HCT116 (cell line): ENCODE results near the gene TAF4. TPM values are rescaled to one million over a fixed set of nuclear protein-coding genes. Genes with fewer than 3 reads are reported as not detected.

Source experiments
- ATAC-seq: fragments of 200-7000 bp; cut with Tn5 transposase; 2 replicates; pipeline ENCODE4 v1.9.1; 2020; ENCODE audit warnings: mild to moderate bottlenecking, moderate library complexity
- BruUV-seq: library from RNA; stranded (reverse); fragments of 400-500 nt; replicated peaks from 2 replicates; lab custom pipeline; 2021; lab: Mats Ljungman, UMichigan
- CTCF ChIA-PET: fragments of 300-600 bp; sonication (Branson Sonifier 250); formaldehyde crosslinking; loops from one replicate; lab custom pipeline; 2021; ENCODE audit warnings: antibody characterized with exemption; lab: Charles Lee
- POLR2A ChIA-PET: fragments of 300-600, 350-600 bp; sonication (Branson Sonifier 250); formaldehyde crosslinking; loops from one replicate; lab custom pipeline; 2021; ENCODE audit warnings: antibody characterized with exemption; lab: Charles Lee
- RAD21 ChIA-PET, 2 experiments: fragments of 300-600 bp; sonication (Branson Sonifier 250); formaldehyde crosslinking; loops; one replicate each; lab custom pipeline; 2023; ENCODE audit warnings: low total read pairs in 2 of 2; ENCODE audit not compliant: uncharacterized antibody in 2 of 2, unreplicated experiment in 2 of 2, low non-redundant PET in 1 of 2; lab: Charles Lee
- DNase-seq: peaks from one replicate; pipeline ENCODE4 v3.0.0-alpha.2; 2010; ENCODE audit warnings: low read depth, low spot score
- H2AFZ ChIP-seq: fragments of 200-600 bp; shearing (Covaris generic), sonication (generic); 2 replicates; pipeline ENCODE4 v1.6.1; 2017; ENCODE audit warnings: low read depth, mixed run types, mixed read lengths, antibody characterized with exemption, low read length; ENCODE audit not compliant: poor library complexity, severe bottlenecking
- H3K27ac ChIP-seq: 2 replicates; pipeline ENCODE4 v1.5.1; 2012; ENCODE audit warnings: low read depth, low read length
- H3K27me3 ChIP-seq: fragments of 200-600 bp; sonication (generic); 2 replicates; pipeline ENCODE4 v1.6.1; 2016; ENCODE audit warnings: mixed run types, low read length, mixed read lengths; ENCODE audit not compliant: insufficient read depth
- H3K36me3 ChIP-seq, 2 experiments: fragments of 200-500 bp in 1 of 2; fragments of 200-600 bp in 1 of 2; sonication (Bioruptor generic) in 1 of 2; sonication (generic) in 1 of 2; 2 replicates each; pipeline versions ENCODE4 v1.5.1 to v1.6.1; 2014 to 2016; ENCODE audit warnings: low read length in 2 of 2, inconsistent platforms in 1 of 2, mixed read lengths in 1 of 2, mixed run types in 1 of 2; ENCODE audit not compliant: insufficient read depth in 2 of 2, control insufficient read depth in 1 of 2
- H3K4me1 ChIP-seq, 2 experiments: fragments of 200-600 bp in 1 of 2; sonication (generic) in 1 of 2; 2 replicates each; pipeline versions ENCODE4 v1.5.1 to v1.6.1; 2012 to 2017; ENCODE audit warnings: low read length in 2 of 2, inconsistent platforms in 1 of 2, mild to moderate bottlenecking in 1 of 2, mixed read lengths in 1 of 2, mixed run types in 1 of 2, moderate library complexity in 1 of 2; ENCODE audit not compliant: insufficient read depth in 2 of 2, control insufficient read depth in 1 of 2
- H3K4me2 ChIP-seq: fragments of 200-600 bp; sonication (generic); 2 replicates; pipeline ENCODE4 v1.6.1; 2017; ENCODE audit warnings: mixed run types, low read length, mixed read lengths
- H3K4me3 ChIP-seq, 2 experiments: fragments of 200-600 bp in 1 of 2; sonication (generic) in 1 of 2; replicated peaks in 1 of 2; 2 replicates each; pipeline ENCODE4 v1.5.1; 2011 to 2016; ENCODE audit warnings: low read length in 2 of 2, control low read depth in 1 of 2, low read depth in 1 of 2, mild to moderate bottlenecking in 1 of 2, mixed read lengths in 1 of 2, mixed run types in 1 of 2
- H3K79me2 ChIP-seq: fragments of 200-600 bp; sonication (generic); 2 replicates; pipeline ENCODE4 v1.6.1; 2017; ENCODE audit warnings: mild to moderate bottlenecking, mixed run types, low read length, moderate library complexity, mixed read lengths; ENCODE audit not compliant: insufficient read depth
- H3K9ac ChIP-seq: fragments of 200-600 bp; sonication (generic); 2 replicates; pipeline ENCODE4 v1.6.1; 2016; ENCODE audit warnings: low read length, mixed read lengths
- H3K9me2 ChIP-seq: fragments of 200-600 bp; sonication (generic), shearing (Covaris generic); 2 replicates; pipeline ENCODE4 v1.6.1; 2017; ENCODE audit warnings: mixed run types, mild to moderate bottlenecking, moderate library complexity; ENCODE audit not compliant: insufficient read depth
- H3K9me3 ChIP-seq, 2 experiments: fragments of 200-500 bp in 1 of 2; fragments of 200-600 bp in 1 of 2; sonication (Bioruptor generic) in 1 of 2; sonication (generic) in 1 of 2; 2 replicates each; pipeline ENCODE4 v1.6.1; 2014 to 2017; ENCODE audit warnings: low read length in 2 of 2, mixed read lengths in 2 of 2, inconsistent platforms in 1 of 2, low read depth in 1 of 2, mild to moderate bottlenecking in 1 of 2, mixed run types in 1 of 2, moderate library complexity in 1 of 2; ENCODE audit not compliant: control insufficient read depth in 1 of 2, insufficient read depth in 1 of 2
- H4K20me1 ChIP-seq: fragments of 200-600 bp; sonication (generic), shearing (Covaris generic); 2 replicates; pipeline ENCODE4 v1.6.1; 2017; ENCODE audit warnings: mixed run types, mild to moderate bottlenecking, moderate library complexity; ENCODE audit not compliant: insufficient read depth
- CBX3 ChIP-seq: IDR thresholded peaks from 2 replicates; pipeline ENCODE4 v1.6.1; 2012; ENCODE audit warnings: low read depth
- CEBPB ChIP-seq: IDR thresholded peaks from 2 replicates; pipeline ENCODE4 v1.6.1; 2012; ENCODE audit warnings: low read depth
- CTCF ChIP-seq, 3 experiments: fragments of 200-600 bp in 1 of 3; sonication (generic) in 1 of 3; IDR thresholded peaks in 2 of 3; conservative IDR thresholded peaks in 1 of 3; 2 replicates each; pipeline ENCODE4 v1.5.1; 2012 to 2017; ENCODE audit warnings: low read depth in 2 of 3, low read length in 2 of 3, antibody characterized with exemption in 1 of 3, borderline replicate concordance in 1 of 3, control low read depth in 1 of 3, mild to moderate bottlenecking in 1 of 3, mixed read lengths in 1 of 3, mixed run types in 1 of 3, moderate library complexity in 1 of 3; ENCODE audit not compliant: insufficient read depth in 1 of 3
- EGR1 ChIP-seq: IDR thresholded peaks from 2 replicates; pipeline ENCODE4 v1.6.1; 2012; ENCODE audit warnings: low read depth
- ELF1 ChIP-seq: IDR thresholded peaks from 2 replicates; pipeline ENCODE4 v1.6.1; 2012; ENCODE audit warnings: low read depth, borderline replicate concordance
- EZH2 ChIP-seq: fragments of 200-600 bp; sonication (generic); IDR thresholded peaks from 2 replicates; pipeline ENCODE4 v1.6.1; 2017; ENCODE audit warnings: antibody characterized with exemption, mixed run types
- EZH2phosphoT487 ChIP-seq: fragments of 200-600 bp; IDR thresholded peaks from 2 replicates; pipeline ENCODE4 v1.6.1; 2018; ENCODE audit warnings: antibody characterized with exemption, borderline replicate concordance
- FOSL1 ChIP-seq: IDR thresholded peaks from 2 replicates; pipeline ENCODE4 v1.6.1; 2012; ENCODE audit warnings: low read depth
- MAX ChIP-seq: IDR thresholded peaks from 2 replicates; pipeline ENCODE4 v1.6.1; 2012
- RAD21 ChIP-seq: IDR thresholded peaks from 2 replicates; pipeline ENCODE4 v1.6.1; 2012; ENCODE audit warnings: low read depth, mild to moderate bottlenecking
- REST ChIP-seq: IDR thresholded peaks from 2 replicates; pipeline ENCODE4 v1.6.1; 2012; ENCODE audit warnings: low read depth
- SIN3A ChIP-seq: IDR thresholded peaks from 2 replicates; pipeline ENCODE4 v1.6.1; 2012; ENCODE audit warnings: low read depth
- SRF ChIP-seq: IDR thresholded peaks from 2 replicates; pipeline ENCODE4 v1.6.1; 2012; ENCODE audit warnings: low read depth
- YY1 ChIP-seq: IDR thresholded peaks from 2 replicates; pipeline ENCODE4 v1.6.1; 2011; ENCODE audit warnings: low read length, low read depth, moderate library complexity, mild to moderate bottlenecking; ENCODE audit not compliant: insufficient replicate concordance; ENCODE audit errors: extremely low read depth
- ZFX ChIP-seq: fragments of 450-650 bp; IDR thresholded peaks from 2 replicates; pipeline ENCODE4 v1.6.1; 2017
- ZNF274 ChIP-seq: fragments of 200-500 bp; sonication (Bioruptor generic); IDR thresholded peaks from 2 replicates; pipeline ENCODE4 v1.6.1; 2014; ENCODE audit warnings: mild to moderate bottlenecking, low read depth, low read length, inconsistent platforms
- intact Hi-C: fragments of 100-400 bp; cut with micrococcal nuclease; formaldehyde crosslinking; loops from 2 replicates; pipeline ENCODE4 v1.10.0; 2022
- total RNA-seq: library from RNA; stranded (reverse); gene quantifications from one replicate; pipeline ENCODE4 v1.2.1, GENCODE V29; 2021; ENCODE audit not compliant: unreplicated experiment
- TF ChIP-seq, protein P1 (sequence below): IDR thresholded peaks from 2 replicates; pipeline ENCODE4 v1.6.1; 2011; ENCODE audit warnings: mild to moderate bottlenecking, low read length, moderate library complexity; ENCODE audit not compliant: insufficient replicate concordance; ENCODE audit errors: extremely low read depth

Gene TAF4
- total RNA-seq, 1 experiment from 2014 or later, result 26.8 TPM

DNA sequence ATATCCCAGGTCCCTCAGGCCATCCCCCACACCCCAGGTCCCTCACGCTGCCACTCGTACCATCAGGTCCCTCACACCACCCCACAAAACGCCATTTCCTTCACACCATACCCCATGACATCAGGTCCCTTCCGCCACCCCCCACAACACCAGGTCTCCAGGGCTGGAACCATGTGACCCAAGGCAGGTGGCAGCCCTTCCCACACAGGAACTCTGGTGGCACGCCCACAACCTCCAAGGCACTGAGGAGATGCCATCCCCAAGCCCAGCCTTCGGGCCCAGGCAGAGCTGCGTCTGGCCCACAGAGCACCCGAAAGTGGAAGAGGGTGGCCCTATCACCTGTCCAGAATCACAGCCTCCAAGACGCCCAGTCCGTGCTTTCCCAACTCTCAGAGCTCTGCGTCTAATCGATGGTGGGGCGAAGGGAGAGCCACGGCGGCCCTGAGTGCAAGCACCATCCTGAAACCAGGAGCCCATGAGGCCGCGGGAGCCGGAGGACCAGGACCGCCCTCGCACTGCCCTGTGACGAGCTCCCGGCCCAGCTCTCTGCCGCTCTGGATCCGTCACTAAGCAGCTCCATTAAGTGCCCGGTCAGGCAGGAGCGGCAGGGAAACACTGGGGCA, 12.7 kb downstream of the TAF4 start:
- POLR2A ChIA-PET, result interaction anchor here (0.9 kb wide), 1 partner anchor 13 kb away, joined by 3 read pairs; no protein-coding TSS in a partner anchor

More for the DNA sequence above, 12.7 kb downstream of the TAF4 start:
- ATAC-seq (no peak), DNase-seq (no peak)
- Histone ChIP-seq H3K4me2 (no peak overlapping the region), H4K20me1 (no peaks in the 10 kb centered on the region), H3K27me3 (no peaks in the 10 kb centered on the region), H3K36me3 (no peaks in the 10 kb centered on the region; a peak in 2 of 4 replicates), H3K27ac (no peak overlapping the region), H3K79me2 (peaks cover 88% of the 10 kb centered on the region), H3K4me1 (no peaks in the 10 kb centered on the region), H3K9me3 (no peaks in the 10 kb centered on the region), H3K9ac (no peak overlapping the region), H2AFZ (no peak overlapping the region), H3K9me2 (no peaks in the 10 kb centered on the region), H3K4me3 (no peak overlapping the region)
- TF ChIP-seq CTCF (IDR thresholded peaks at IDR 0.05 in 2 of 3, conservative IDR thresholded peaks at IDR 0.05 in 1 of 3; ENCODE audit: borderline replicate concordance in 1 of 3, insufficient read depth in 1 of 3, low read depth in 2 of 3, low read length in 2 of 3) (no peak), SIN3A (no peak), EZH2phosphoT487 (no peak), ELF1 (no peak), FOSL1 (no peak), RAD21 (no peak), ZNF274 (no peak), ZFX (no peak), CEBPB (no peak), EGR1 (no peak), YY1 (no peak), REST (no peak), SRF (no peak), CBX3 (no peak), MAX (no peak), EZH2 (no peak)
- TF ChIP-seq, protein P1, sequence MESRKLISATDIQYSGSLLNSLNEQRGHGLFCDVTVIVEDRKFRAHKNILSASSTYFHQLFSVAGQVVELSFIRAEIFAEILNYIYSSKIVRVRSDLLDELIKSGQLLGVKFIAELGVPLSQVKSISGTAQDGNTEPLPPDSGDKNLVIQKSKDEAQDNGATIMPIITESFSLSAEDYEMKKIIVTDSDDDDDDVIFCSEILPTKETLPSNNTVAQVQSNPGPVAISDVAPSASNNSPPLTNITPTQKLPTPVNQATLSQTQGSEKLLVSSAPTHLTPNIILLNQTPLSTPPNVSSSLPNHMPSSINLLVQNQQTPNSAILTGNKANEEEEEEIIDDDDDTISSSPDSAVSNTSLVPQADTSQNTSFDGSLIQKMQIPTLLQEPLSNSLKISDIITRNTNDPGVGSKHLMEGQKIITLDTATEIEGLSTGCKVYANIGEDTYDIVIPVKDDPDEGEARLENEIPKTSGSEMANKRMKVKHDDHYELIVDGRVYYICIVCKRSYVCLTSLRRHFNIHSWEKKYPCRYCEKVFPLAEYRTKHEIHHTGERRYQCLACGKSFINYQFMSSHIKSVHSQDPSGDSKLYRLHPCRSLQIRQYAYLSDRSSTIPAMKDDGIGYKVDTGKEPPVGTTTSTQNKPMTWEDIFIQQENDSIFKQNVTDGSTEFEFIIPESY, result no peak
- ChIA-PET CTCF (no interaction called here), RAD21 (no interaction called here)
- no TSS peak for BruUV-seq
- intact Hi-C loops, result no loop called here
